Hematopoietic multipotent progenitor cell treated with erythropoietin and hydrocortisone succinate and interleukin-3 and kit ligand, for 6 days (in vitro differentiated cells): ENCODE data around the gene RSBN1.
A peak's percentile ranks its signal among the peaks of the same experiment; 100 is the strongest.
"Not testable (repeated sequence)": the region's sequence is repeated elsewhere in the genome, so short reads cannot be mapped to it uniquely, and the experiment has no call there.

Experiments
- DNase-seq: peaks from one replicate; pipeline ENCODE4 v3.0.0-alpha.2; 2015

The RSBN1 gene

GRCh38 chr1:113811888-113812660 is at the start of gene RSBN1:
RSBN1 (minus strand) TSS chr1:113812476; CDS start chr1:113812412, 64 bp downstream.
- DNase-seq, result peak; percentile 100

GRCh38 chr1:113861641-113862040 is 49.4 kb upstream of the RSBN1 start:
- peak; percentile 36 for DNase-seq

- no peak for DNase-seq
These were observed 48.6 kb upstream of the RSBN1 start for GRCh38 chr1:113860891-113861290.

- DNase-seq, result peak; percentile 68
These were observed 47.4 kb upstream of the RSBN1 start for GRCh38 chr1:113859478-113860175.

GRCh38 chr1:113858982-113859381 is 46.7 kb upstream of the RSBN1 start:
- no peak for DNase-seq

- DNase-seq, result no peak
These were observed 46.1 kb upstream of the RSBN1 start for GRCh38 chr1:113858418-113858817.

GRCh38 chr1:113857776-113858175 is 45.5 kb upstream of the RSBN1 start:
- no peak for DNase-seq

GRCh38 chr1:113856401-113856790 is 44.1 kb upstream of the RSBN1 start:
- no peak for DNase-seq

GRCh38 chr1:113855630-113856400 is 43.5 kb upstream of the RSBN1 start:
- DNase-seq, result no peak

GRCh38 chr1:113854234-113854633 is 42.0 kb upstream of the RSBN1 start:
- DNase-seq, result no peak

- DNase-seq, result not testable (repeated sequence)
These were observed 40.4 kb upstream of the RSBN1 start for GRCh38 chr1:113852694-113853093.

GRCh38 chr1:113850127-113850796 is 38.0 kb upstream of the RSBN1 start:
- no peak for DNase-seq

- DNase-seq, result peak; percentile 57
These were observed 36.8 kb upstream of the RSBN1 start for GRCh38 chr1:113849072-113849471.

GRCh38 chr1:113846391-113847035 is 34.2 kb upstream of the RSBN1 start:
- DNase-seq, result peak; percentile 27

- no peak for DNase-seq
These were observed 24.3 kb upstream of the RSBN1 start for GRCh38 chr1:113836534-113836933.

- peak; percentile 87 for DNase-seq
These were observed 23.5 kb upstream of the RSBN1 start for GRCh38 chr1:113835686-113836290.

- DNase-seq, result no peak
These were observed 22.4 kb upstream of the RSBN1 start for GRCh38 chr1:113834716-113835115.

- no peak for DNase-seq
These were observed 17.8 kb upstream of the RSBN1 start for GRCh38 chr1:113830039-113830438.

- no peak for DNase-seq
These were observed 9.6 kb upstream of the RSBN1 start for GRCh38 chr1:113821916-113822315.

GRCh38 chr1:113818578-113818977 is 6.3 kb upstream of the RSBN1 start:
- DNase-seq, result no peak

- DNase-seq, result no peak
These were observed 942 bp upstream of the RSBN1 start for GRCh38 chr1:113813218-113813617.

GRCh38 chr1:113812661-113813135 is 422 bp upstream of the RSBN1 start:
- DNase-seq, result no peak
